GM13976 (cell line): ENCODE data around the gene NF1.

Source experiments
- DNase-seq: peaks from one replicate; pipeline ENCODE4 v3.0.0; 2012; ENCODE audit warnings: low spot score
- CTCF ChIP-seq: IDR thresholded peaks from 2 replicates; pipeline ENCODE4 v1.5.1; 2012; ENCODE audit warnings: borderline replicate concordance, mild to moderate bottlenecking; ENCODE audit not compliant: insufficient read depth; ENCODE audit errors: extremely low read depth, missing control alignments, control extremely low read depth
- in situ Hi-C: fragments of 300-500 bp; cut with MboI; formaldehyde crosslinking; loops from one replicate; pipeline ENCODE4 v1.12.0; 2022; ENCODE audit warnings: low sequenced_read_pairs, mixed read lengths, inconsistent platforms; ENCODE audit not compliant: unreplicated experiment

The NF1 gene

GRCh38 chr17:31413874-31414549 lies 319.2 kb downstream of the NF1 start:
- no peak for DNase-seq
- TF ChIP-seq CTCF, result no peak
- in situ Hi-C loops, result no loop called here

- no peak for TF ChIP-seq CTCF
These were observed 319.8 kb downstream of the NF1 start for GRCh38 chr17:31414550-31414918.

GRCh38 chr17:31415004-31415454 lies 320.3 kb downstream of the NF1 start:
- TF ChIP-seq CTCF, result no peak
- in situ Hi-C loops, result no loop called here
- DNase-seq, result no peak

More at GRCh38 chr17:31414550-31414918, 319.8 kb downstream of the NF1 start:
- DNase-seq, result no peak
- in situ Hi-C loops, result no loop called here

- TF ChIP-seq CTCF, result no peak
- DNase-seq, result no peak
- in situ Hi-C loops, result no loop called here
These were observed 321.1 kb downstream of the NF1 start for GRCh38 chr17:31415640-31416502.

- no peak for TF ChIP-seq CTCF
- in situ Hi-C loops, result no loop called here
- DNase-seq, result no peak
These were observed 321.7 kb downstream of the NF1 start for GRCh38 chr17:31416503-31416923.

- no peak for TF ChIP-seq CTCF
- no peak for DNase-seq
These were observed 322.4 kb downstream of the NF1 start for GRCh38 chr17:31417051-31417792.

More at GRCh38 chr17:31417051-31417792, 322.4 kb downstream of the NF1 start:
- in situ Hi-C loops, result no loop called here
